ENCODE results near the gene GOLGA6L1.
"Not testable (repeated sequence)": the region's sequence is repeated elsewhere in the genome, so short reads cannot be mapped to it uniquely, and the experiment has no call there.

The GOLGA6L1 gene

GRCh38 chr15:23136722-23137121, at the start of gene GOLGA6L1:
GOLGA6L1 (minus strand) TSS chr15:23136822; CDS start chr15:23136731, 91 bp downstream.
- not testable (repeated sequence) for H3K4me3 ChIP-seq (ENCODE audit: low read length); DNase-seq (ENCODE audit: low read depth)

GRCh38 chr15:23181201-23181600, 44.6 kb upstream of the GOLGA6L1 start:
- not testable (repeated sequence) for DNase-seq (ENCODE audit: low read depth); H3K4me3 ChIP-seq (ENCODE audit: low read length)

GRCh38 chr15:23180547-23180927, 43.9 kb upstream of the GOLGA6L1 start:
- not testable (repeated sequence) for DNase-seq (ENCODE audit: low read depth); H3K4me3 ChIP-seq (ENCODE audit: low read length)

GRCh38 chr15:23179768-23180546, 43.3 kb upstream of the GOLGA6L1 start:
- H3K4me3 ChIP-seq (ENCODE audit: low read length): not testable (repeated sequence)

GRCh38 chr15:23176683-23177082, 40.1 kb upstream of the GOLGA6L1 start:
- not testable (repeated sequence) for H3K4me3 ChIP-seq (ENCODE audit: low read length); DNase-seq (ENCODE audit: low read depth)

More at GRCh38 chr15:23179768-23180546, 43.3 kb upstream of the GOLGA6L1 start:
- not testable (repeated sequence) for DNase-seq (ENCODE audit: low read depth)

GRCh38 chr15:23175606-23176005, 39.0 kb upstream of the GOLGA6L1 start:
- not testable (repeated sequence) for DNase-seq (ENCODE audit: low read depth); H3K4me3 ChIP-seq (ENCODE audit: low read length)

- not testable (repeated sequence) for DNase-seq (ENCODE audit: low read depth); H3K4me3 ChIP-seq (ENCODE audit: low read length)
Measured at GRCh38 chr15:23174609-23175140, 38.1 kb upstream of the GOLGA6L1 start.

- not testable (repeated sequence) for H3K4me3 ChIP-seq (ENCODE audit: low read length); DNase-seq (ENCODE audit: low read depth)
Measured at GRCh38 chr15:23132787-23133186, 3.8 kb downstream of the GOLGA6L1 start.

- no peak overlapping the region for H3K4me3 ChIP-seq (ENCODE audit: low read length)
- no peak for DNase-seq (ENCODE audit: low read depth)
- no peak for TF ChIP-seq CTCF (IDR thresholded peaks at IDR 0.05; ENCODE audit: insufficient read depth, low read depth, low read length, missing control alignments)
Measured at GRCh38 chr15:23118208-23118607, 18.4 kb downstream of the GOLGA6L1 start.

- H3K4me3 ChIP-seq (ENCODE audit: low read length): no peak overlapping the region
- no peak for TF ChIP-seq CTCF (IDR thresholded peaks at IDR 0.05; ENCODE audit: insufficient read depth, low read depth, low read length, missing control alignments)
- no peak for DNase-seq (ENCODE audit: low read depth)
Measured at GRCh38 chr15:23095796-23096195, 40.8 kb downstream of the GOLGA6L1 start.

GRCh38 chr15:23083115-23083514, 53.5 kb downstream of the GOLGA6L1 start:
- DNase-seq (ENCODE audit: low read depth): no peak
- no peak overlapping the region for H3K4me3 ChIP-seq (ENCODE audit: low read length)
- TF ChIP-seq CTCF (IDR thresholded peaks at IDR 0.05; ENCODE audit: insufficient read depth, low read depth, low read length, missing control alignments): no peak

- H3K4me3 ChIP-seq (ENCODE audit: low read length); DNase-seq (ENCODE audit: low read depth): not testable (repeated sequence)
Measured at GRCh38 chr15:23081996-23082737, 54.5 kb downstream of the GOLGA6L1 start.

All from epithelial cell of esophagus (primary cell).